ENCODE data around the gene ABI1.

Gene ABI1

DNA sequence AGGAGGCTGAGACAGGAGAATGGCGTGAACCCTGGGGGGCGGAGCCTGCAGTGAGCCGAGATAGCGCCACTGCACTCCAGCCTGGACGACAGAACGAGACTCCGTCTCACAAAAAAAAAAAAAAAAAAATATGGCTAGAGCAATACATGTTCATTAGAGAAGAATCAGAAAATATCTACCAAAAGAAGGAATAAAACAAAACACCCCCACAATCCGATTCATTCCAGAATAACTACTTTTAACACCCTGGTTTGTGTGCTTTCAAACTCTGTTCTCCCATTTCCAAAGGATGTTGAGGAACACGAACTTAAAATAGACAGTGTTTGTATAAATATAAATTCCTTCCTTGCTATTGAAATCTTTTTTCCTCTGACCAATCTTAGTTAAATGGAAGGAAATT is 156.8 kb downstream of the ABI1 start:
- ChIA-PET CTCF (no interaction called here), POLR2A (no interaction called here)
- TF ChIP-seq, protein P1, sequence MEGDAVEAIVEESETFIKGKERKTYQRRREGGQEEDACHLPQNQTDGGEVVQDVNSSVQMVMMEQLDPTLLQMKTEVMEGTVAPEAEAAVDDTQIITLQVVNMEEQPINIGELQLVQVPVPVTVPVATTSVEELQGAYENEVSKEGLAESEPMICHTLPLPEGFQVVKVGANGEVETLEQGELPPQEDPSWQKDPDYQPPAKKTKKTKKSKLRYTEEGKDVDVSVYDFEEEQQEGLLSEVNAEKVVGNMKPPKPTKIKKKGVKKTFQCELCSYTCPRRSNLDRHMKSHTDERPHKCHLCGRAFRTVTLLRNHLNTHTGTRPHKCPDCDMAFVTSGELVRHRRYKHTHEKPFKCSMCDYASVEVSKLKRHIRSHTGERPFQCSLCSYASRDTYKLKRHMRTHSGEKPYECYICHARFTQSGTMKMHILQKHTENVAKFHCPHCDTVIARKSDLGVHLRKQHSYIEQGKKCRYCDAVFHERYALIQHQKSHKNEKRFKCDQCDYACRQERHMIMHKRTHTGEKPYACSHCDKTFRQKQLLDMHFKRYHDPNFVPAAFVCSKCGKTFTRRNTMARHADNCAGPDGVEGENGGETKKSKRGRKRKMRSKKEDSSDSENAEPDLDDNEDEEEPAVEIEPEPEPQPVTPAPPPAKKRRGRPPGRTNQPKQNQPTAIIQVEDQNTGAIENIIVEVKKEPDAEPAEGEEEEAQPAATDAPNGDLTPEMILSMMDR (IDR thresholded peaks at IDR 0.05; ENCODE audit: control extremely low read depth, extremely low read depth, low read depth, missing control alignments): no peak
- no peak for DNase-seq (ENCODE audit: extremely low spot score)

DNA sequence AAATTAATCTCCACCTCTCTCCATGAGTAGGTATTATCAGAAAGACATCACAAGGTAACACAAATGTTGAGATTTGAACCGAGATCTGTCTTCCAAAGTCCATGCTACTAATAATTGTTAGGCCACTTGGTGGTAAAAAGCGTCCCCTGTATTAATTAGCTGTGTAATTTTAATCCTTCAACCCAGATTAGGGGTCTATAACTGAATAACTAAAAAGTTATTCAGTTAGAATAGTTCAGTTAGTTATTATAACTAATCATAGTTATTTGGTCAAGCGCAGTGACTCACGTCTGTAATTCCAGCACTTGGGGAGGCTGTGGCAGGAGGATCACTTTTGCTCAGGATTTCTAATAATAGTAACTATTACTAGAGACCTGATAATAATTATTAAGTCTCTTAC is 157.7 kb downstream of the ABI1 start:
- POLR2A ChIA-PET: no interaction called here
- CTCF ChIA-PET: interaction anchor here (1.6 kb wide), 1 partner anchor 24 kb away, joined by 5 read pairs; no protein-coding TSS in a partner anchor
- TF ChIP-seq, protein P1 (IDR thresholded peaks at IDR 0.05; ENCODE audit: control extremely low read depth, extremely low read depth, low read depth, missing control alignments): no peak
- DNase-seq (ENCODE audit: extremely low spot score): no peak

DNA sequence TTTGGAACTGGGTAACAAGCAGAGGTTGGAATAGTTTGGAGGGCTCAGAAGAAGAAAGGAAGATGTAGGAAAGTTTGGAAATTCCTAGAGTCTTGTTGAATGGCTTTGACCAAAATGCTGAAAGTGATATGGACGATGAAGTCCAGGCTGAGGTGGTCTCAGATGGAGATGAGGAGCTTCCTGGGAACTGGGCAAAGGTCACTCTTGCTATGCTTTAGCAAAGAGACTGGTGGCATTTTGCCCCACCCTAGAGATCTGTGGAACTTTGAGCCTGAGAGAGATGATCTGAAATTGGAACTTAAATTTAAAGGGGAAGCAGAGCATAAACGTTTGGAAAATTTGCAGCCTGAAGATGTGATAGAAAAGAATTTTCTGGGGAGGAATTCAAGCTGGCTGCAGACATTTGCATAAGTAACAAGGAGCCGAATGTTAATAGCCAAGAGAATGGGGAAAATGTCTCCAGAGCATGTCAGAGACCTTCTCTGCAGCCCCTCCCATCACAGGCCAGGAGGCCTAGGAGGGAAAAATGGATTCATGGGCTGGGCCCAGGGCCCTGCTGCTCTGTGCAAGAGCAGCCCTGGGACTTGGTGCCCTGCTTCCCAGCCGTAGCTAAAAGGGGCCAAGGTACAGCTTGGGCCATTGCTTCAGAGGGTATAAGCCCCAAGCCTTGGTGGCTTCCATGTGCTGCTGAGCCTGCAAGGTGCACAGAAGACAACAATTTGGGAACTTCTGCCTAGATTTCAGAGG is 159.7 kb downstream of the ABI1 start:
- TF ChIP-seq, protein P1 (IDR thresholded peaks at IDR 0.05; ENCODE audit: control extremely low read depth, extremely low read depth, low read depth, missing control alignments): no peak
- POLR2A ChIA-PET: no interaction called here
- CTCF ChIA-PET: interaction anchor here (0.8 to 1.3 kb wide), 3 partner anchors 14 to 160 kb away, joined by 3 to 7 read pairs (median 3); partner anchors contain the start of gene ABI1
- no peak for DNase-seq (ENCODE audit: extremely low spot score)

DNA sequence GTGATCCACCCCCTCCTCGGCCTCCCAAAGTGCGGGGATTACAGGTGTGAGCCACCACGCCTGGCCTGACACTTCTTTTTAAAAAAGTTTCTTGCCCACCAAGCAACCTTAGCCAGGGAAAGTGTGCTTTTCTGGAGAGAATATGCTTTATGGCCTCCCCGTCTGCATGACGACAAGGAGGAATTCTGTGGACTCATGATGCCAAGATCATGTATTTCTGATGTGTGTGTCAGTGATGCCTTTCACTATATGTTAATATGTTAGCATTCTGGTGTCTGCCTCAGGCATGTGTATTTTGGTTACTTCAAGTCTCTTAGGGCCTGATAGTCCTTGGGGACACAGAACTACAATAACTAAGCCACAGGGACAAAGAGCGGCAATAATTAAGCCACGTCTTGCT is 161.1 kb downstream of the ABI1 start:
- POLR2A ChIA-PET: no interaction called here
- CTCF ChIA-PET: no interaction called here
- TF ChIP-seq, protein P1 (IDR thresholded peaks at IDR 0.05; ENCODE audit: control extremely low read depth, extremely low read depth, low read depth, missing control alignments): no peak
- DNase-seq (ENCODE audit: extremely low spot score): no peak

DNA sequence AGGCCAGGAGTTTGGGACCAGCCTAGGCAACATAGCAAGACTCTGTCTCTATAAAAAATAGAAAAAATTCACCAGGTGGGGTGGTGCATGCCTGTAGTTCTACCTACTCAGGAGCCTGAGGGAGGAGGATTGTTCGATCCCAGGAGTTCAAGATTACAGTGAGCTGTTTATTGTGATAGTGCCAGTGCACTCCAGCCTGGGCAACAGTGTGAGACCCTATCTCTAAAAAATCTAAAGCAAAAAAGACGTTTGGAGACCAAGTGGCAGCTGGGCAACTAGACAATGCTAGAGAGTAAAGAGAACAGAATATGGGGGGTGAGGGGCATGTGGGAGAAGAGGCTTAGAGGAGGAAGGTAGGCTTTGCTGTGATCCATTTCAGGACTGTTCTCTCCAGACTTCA is 161.8 kb downstream of the ABI1 start:
- POLR2A ChIA-PET: no interaction called here
- CTCF ChIA-PET: no interaction called here
- TF ChIP-seq, protein P1 (IDR thresholded peaks at IDR 0.05; ENCODE audit: control extremely low read depth, extremely low read depth, low read depth, missing control alignments): no peak
- no peak for DNase-seq (ENCODE audit: extremely low spot score)

DNA sequence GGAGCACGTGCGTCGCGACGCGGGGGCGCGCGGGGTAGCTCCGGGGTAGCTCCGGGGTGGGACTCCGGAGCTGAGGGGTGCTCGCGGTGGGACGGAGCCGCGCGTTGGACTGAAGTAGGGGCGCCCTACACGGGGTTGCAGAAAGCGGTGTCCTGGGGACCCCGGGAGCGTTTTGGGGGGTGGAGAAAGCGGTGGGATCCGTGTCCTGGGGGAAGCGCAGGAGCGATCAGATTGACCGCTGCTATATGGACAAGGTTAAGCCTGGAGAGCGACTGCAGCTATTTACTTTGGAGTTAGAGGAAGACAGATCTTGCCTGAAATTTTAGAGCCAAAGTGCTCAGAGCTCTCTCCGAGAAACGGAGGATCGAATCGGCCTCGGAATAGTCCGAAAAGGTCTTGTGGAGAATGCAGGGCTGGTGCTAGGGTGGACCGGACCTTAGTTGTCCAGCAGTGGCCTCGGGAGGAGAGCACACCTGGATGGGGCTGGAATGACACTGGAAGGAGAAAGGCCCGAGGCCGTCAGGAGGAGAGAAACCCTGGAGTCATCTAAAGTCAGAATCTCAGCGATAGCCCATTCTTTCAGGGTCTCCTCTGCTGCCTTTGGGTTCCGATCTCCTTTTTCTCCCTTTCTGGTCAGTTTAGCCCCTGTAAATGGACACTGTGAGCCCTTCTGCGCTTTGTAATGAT is 162.7 kb downstream of the ABI1 start:
- ChIA-PET CTCF (interaction anchor here (1.6 to 1.7 kb wide), 2 partner anchors 163 to 165 kb away, joined by 3 to 4 read pairs; partner anchors contain the start of gene ABI1), POLR2A (no interaction called here)
- TF ChIP-seq, protein P1 (IDR thresholded peaks at IDR 0.05; ENCODE audit: control extremely low read depth, extremely low read depth, low read depth, missing control alignments): no peak
- DNase-seq (ENCODE audit: extremely low spot score): no peak

All from GM10248 (cell line).